ENCODE results near the gene TMEM143. TPM values are rescaled to one million over a fixed set of nuclear protein-coding genes. Genes with fewer than 3 reads are reported as not detected.
"Not testable (repeated sequence)": the region's sequence is repeated elsewhere in the genome, so short reads cannot be mapped to it uniquely, and the experiment has no call there.

The TMEM143 gene
- total RNA-seq, 1 experiment from 2014 or later, result 11.5 TPM

- DNase-seq, result no peak
- no peaks in the 10 kb centered on the region for H3K27me3 ChIP-seq (ENCODE audit: control insufficient read depth, insufficient read depth, low read length)
- no peaks in the 10 kb centered on the region for H3K36me3 ChIP-seq (replicated peaks; ENCODE audit: control insufficient read depth, insufficient read depth, low read length)
- H3K4me3 ChIP-seq (ENCODE audit: insufficient read depth, low read depth, low read length), result no peak overlapping the region
These were observed 9.8 kb upstream of the TMEM143 start for GRCh38 chr19:48373567-48373966.

GRCh38 chr19:48372904-48373303, 9.2 kb upstream of the TMEM143 start:
- H3K36me3 ChIP-seq (replicated peaks; ENCODE audit: control insufficient read depth, insufficient read depth, low read length), result no peaks in the 10 kb centered on the region
- no peak for DNase-seq
- H3K27me3 ChIP-seq (ENCODE audit: control insufficient read depth, insufficient read depth, low read length), result no peaks in the 10 kb centered on the region
- no peak overlapping the region for H3K4me3 ChIP-seq (ENCODE audit: insufficient read depth, low read depth, low read length)

- not testable (repeated sequence) for H3K4me3 ChIP-seq (ENCODE audit: insufficient read depth, low read depth, low read length); H3K36me3 ChIP-seq (replicated peaks; ENCODE audit: control insufficient read depth, insufficient read depth, low read length); DNase-seq; H3K27me3 ChIP-seq (ENCODE audit: control insufficient read depth, insufficient read depth, low read length)
These were observed 8.0 kb upstream of the TMEM143 start for GRCh38 chr19:48371771-48372170.

- no peak for DNase-seq
- H3K36me3 ChIP-seq (replicated peaks; ENCODE audit: control insufficient read depth, insufficient read depth, low read length), result no peaks in the 10 kb centered on the region
- H3K4me3 ChIP-seq (ENCODE audit: insufficient read depth, low read depth, low read length), result no peak overlapping the region
- H3K27me3 ChIP-seq (ENCODE audit: control insufficient read depth, insufficient read depth, low read length), result no peaks in the 10 kb centered on the region
These were observed 7.6 kb upstream of the TMEM143 start for GRCh38 chr19:48371367-48371766.

GRCh38 chr19:48370955-48371354, 7.2 kb upstream of the TMEM143 start:
- H3K4me3 ChIP-seq (ENCODE audit: insufficient read depth, low read depth, low read length), result no peak overlapping the region
- no peaks in the 10 kb centered on the region for H3K27me3 ChIP-seq (ENCODE audit: control insufficient read depth, insufficient read depth, low read length)
- no peaks in the 10 kb centered on the region for H3K36me3 ChIP-seq (replicated peaks; ENCODE audit: control insufficient read depth, insufficient read depth, low read length)
- DNase-seq, result no peak

GRCh38 chr19:48368936-48369335, 5.2 kb upstream of the TMEM143 start:
- DNase-seq, result no peak
- H3K36me3 ChIP-seq (replicated peaks; ENCODE audit: control insufficient read depth, insufficient read depth, low read length), result no peaks in the 10 kb centered on the region
- H3K4me3 ChIP-seq (ENCODE audit: insufficient read depth, low read depth, low read length), result no peak overlapping the region
- H3K27me3 ChIP-seq (ENCODE audit: control insufficient read depth, insufficient read depth, low read length), result no peaks in the 10 kb centered on the region; the same call in 1 of the 2 replicates

- no peaks in the 10 kb centered on the region; the same call in 1 of the 2 replicates for H3K27me3 ChIP-seq (ENCODE audit: control insufficient read depth, insufficient read depth, low read length)
- no peak overlapping the region for H3K4me3 ChIP-seq (ENCODE audit: insufficient read depth, low read depth, low read length)
- no peak for DNase-seq
- no peaks in the 10 kb centered on the region for H3K36me3 ChIP-seq (replicated peaks; ENCODE audit: control insufficient read depth, insufficient read depth, low read length)
These were observed 4.1 kb upstream of the TMEM143 start for GRCh38 chr19:48367855-48368254.

- no peaks in the 10 kb centered on the region; the same call in 1 of the 2 replicates for H3K27me3 ChIP-seq (ENCODE audit: control insufficient read depth, insufficient read depth, low read length)
- no peak overlapping the region for H3K4me3 ChIP-seq (ENCODE audit: insufficient read depth, low read depth, low read length)
- no peaks in the 10 kb centered on the region for H3K36me3 ChIP-seq (replicated peaks; ENCODE audit: control insufficient read depth, insufficient read depth, low read length)
These were observed 1.9 kb upstream of the TMEM143 start for GRCh38 chr19:48365602-48366001.

GRCh38 chr19:48364598-48365348, 1.0 kb upstream of the TMEM143 start:
- H3K4me3 ChIP-seq (ENCODE audit: insufficient read depth, low read depth, low read length), result peak overlapping the region; percentile 46
- DNase-seq, result no peak
- H3K36me3 ChIP-seq (replicated peaks; ENCODE audit: control insufficient read depth, insufficient read depth, low read length), result no peaks in the 10 kb centered on the region
- H3K27me3 ChIP-seq (ENCODE audit: control insufficient read depth, insufficient read depth, low read length), result no peaks in the 10 kb centered on the region; the same call in 1 of the 2 replicates

More at GRCh38 chr19:48365602-48366001, 1.9 kb upstream of the TMEM143 start:
- DNase-seq, result no peak

- Histone ChIP-seq H3K4me3 (ENCODE audit: insufficient read depth, low read depth, low read length) (peak overlapping the region; percentile 78), H3K36me3 (replicated peaks; ENCODE audit: control insufficient read depth, insufficient read depth, low read length) (no peaks in the 10 kb centered on the region), H3K27me3 (ENCODE audit: control insufficient read depth, insufficient read depth, low read length) (no peaks in the 10 kb centered on the region; the same call in 1 of the 2 replicates)
- DNase-seq, result no peak
These were observed 285 bp downstream of the TMEM143 start for GRCh38 chr19:48363500-48363809.

- peak overlapping the region; percentile 78 for H3K4me3 ChIP-seq (ENCODE audit: insufficient read depth, low read depth, low read length)
- DNase-seq, result peak; percentile 96
- no peaks in the 10 kb centered on the region; the same call in 1 of the 2 replicates for H3K27me3 ChIP-seq (ENCODE audit: control insufficient read depth, insufficient read depth, low read length)
- no peaks in the 10 kb centered on the region for H3K36me3 ChIP-seq (replicated peaks; ENCODE audit: control insufficient read depth, insufficient read depth, low read length)
These were observed 832 bp downstream of the TMEM143 start for GRCh38 chr19:48362716-48363499.

GRCh38 chr19:48361912-48362311, 1.8 kb downstream of the TMEM143 start:
- no peak overlapping the region for H3K4me3 ChIP-seq (ENCODE audit: insufficient read depth, low read depth, low read length)
- H3K27me3 ChIP-seq (ENCODE audit: control insufficient read depth, insufficient read depth, low read length), result no peaks in the 10 kb centered on the region; the same call in 1 of the 2 replicates
- no peaks in the 10 kb centered on the region for H3K36me3 ChIP-seq (replicated peaks; ENCODE audit: control insufficient read depth, insufficient read depth, low read length)
- DNase-seq, result no peak

- Histone ChIP-seq H3K4me3 (ENCODE audit: insufficient read depth, low read depth, low read length) (no peak overlapping the region), H3K27me3 (ENCODE audit: control insufficient read depth, insufficient read depth, low read length) (no peaks in the 10 kb centered on the region), H3K36me3 (replicated peaks; ENCODE audit: control insufficient read depth, insufficient read depth, low read length) (no peaks in the 10 kb centered on the region)
- no peak for DNase-seq
These were observed 4.6 kb downstream of the TMEM143 start for GRCh38 chr19:48359123-48359522.

GRCh38 chr19:48355365-48355954, 8.3 kb downstream of the TMEM143 start:
- DNase-seq, result no peak
- no peaks in the 10 kb centered on the region for H3K27me3 ChIP-seq (ENCODE audit: control insufficient read depth, insufficient read depth, low read length)
- no peak overlapping the region for H3K4me3 ChIP-seq (ENCODE audit: insufficient read depth, low read depth, low read length)
- H3K36me3 ChIP-seq (replicated peaks; ENCODE audit: control insufficient read depth, insufficient read depth, low read length), result no peaks in the 10 kb centered on the region
